Right cardiac atrium (tissue), 5 donors: ENCODE data around the gene RPS26. TPM values are rescaled to one million over a fixed set of nuclear protein-coding genes. Genes with fewer than 3 reads are reported as not detected.

Source experiments
- polyA plus RNA-seq: library from polyadenylated mRNA; stranded (reverse); fragments of 200-250 nt; gene quantifications from one replicate; pipeline ENCODE4 v1.2.3, GENCODE V29; 2013
- total RNA-seq, 4 donors: library from RNA; stranded (reverse); fragmentation: NEBNext Ultra II Directional; extraction: Animal tissue kit (Norgen Biotek cat#: 25700); gene quantifications; one replicate each; pipeline ENCODE4 v1.2.1, GENCODE V29; 2021
- donor health status: healthy with polysubstance abuse.
- donor health status: DM: no; HTN: yes; CAD: no.
- donor health status: DM: no; HTN: no; CAD: no.
- donor health status: DM: no; HTN: yes; CAD: no; lungs with severe emphysema.
- donor health status: DM: yes; HTN: yes; CAD: no.

RPS26 gene
- total and polyA plus RNA-seq, 5 donors = 30.0 to 739 (median 48.8) TPM

Other genes starting within 250 kb of the RPS26 start
- gene SARNP, start 224.2 kb upstream of the RPS26 start, total RNA-seq = 10 to 100 TPM; 50.3 to 55.7 (median 52.7) TPM
- gene SARNP, start 224.2 kb upstream of the RPS26 start, polyA plus RNA-seq = 113 TPM
- gene ORMDL2, start 223.9 kb upstream of the RPS26 start, total RNA-seq = 10 to 100 TPM; 13.8 to 23.2 (median 17.6) TPM
- 23.8 TPM for gene ORMDL2, start 223.9 kb upstream of the RPS26 start, polyA plus RNA-seq
- gene DNAJC14, start 212.3 kb upstream of the RPS26 start, total RNA-seq = 10 to 100 TPM; 19.0 to 24.1 (median 22.4) TPM
- 15.5 TPM for gene DNAJC14, start 212.3 kb upstream of the RPS26 start, polyA plus RNA-seq
- gene MMP19, start 199.0 kb upstream of the RPS26 start, total RNA-seq = 10 to 100 TPM in 1 of 4 donors, 1 to 10 TPM in 3; 3.1 to 21.2 (median 5.6) TPM
- 6.9 TPM for gene MMP19, start 199.0 kb upstream of the RPS26 start, polyA plus RNA-seq
- gene PYM1, start 114.0 kb upstream of the RPS26 start, total RNA-seq = 10 to 100 TPM; 15.4 to 19.0 (median 16.9) TPM
- 25.7 TPM for gene PYM1, start 114.0 kb upstream of the RPS26 start, polyA plus RNA-seq
- gene DGKA, start 110.8 kb upstream of the RPS26 start, total RNA-seq = 10 to 100 TPM; 11.3 to 25.9 (median 20.3) TPM
- gene DGKA, start 110.8 kb upstream of the RPS26 start, polyA plus RNA-seq = 20.3 TPM
- 1 to 10 TPM in 3 of 4 donors, under 1 TPM in 1; 0.86 to 2.2 (median 1.2) TPM for gene PMEL, start 75.9 kb upstream of the RPS26 start, total RNA-seq
- 0.45 TPM for gene PMEL, start 75.9 kb upstream of the RPS26 start, polyA plus RNA-seq
- gene CDK2, start 75.1 kb upstream of the RPS26 start, total RNA-seq = 10 to 100 TPM; 12.7 to 17.2 (median 13.6) TPM
- gene CDK2, start 75.1 kb upstream of the RPS26 start, polyA plus RNA-seq = 8.1 TPM
- gene RAB5B, start 67.8 kb upstream of the RPS26 start, total RNA-seq = 100 to 1,000 TPM; 111 to 132 (median 119) TPM
- 86.4 TPM for gene RAB5B, start 67.8 kb upstream of the RPS26 start, polyA plus RNA-seq
- 10 to 100 TPM; 20.7 to 30.8 (median 29.3) TPM for gene SUOX, start 44.6 kb upstream of the RPS26 start, total RNA-seq
- gene SUOX, start 44.6 kb upstream of the RPS26 start, polyA plus RNA-seq = 29.2 TPM
- 1 to 10 TPM; 5.6 to 8.7 (median 6.5) TPM for gene IKZF4, start 20.9 kb upstream of the RPS26 start, total RNA-seq
- gene IKZF4, start 20.9 kb upstream of the RPS26 start, polyA plus RNA-seq = 2.7 TPM
- gene ERBB3, start 38.2 kb downstream of the RPS26 start, total RNA-seq = 1 to 10 TPM; 3.2 to 7.4 (median 6.1) TPM
- gene ERBB3, start 38.2 kb downstream of the RPS26 start, polyA plus RNA-seq = 6.4 TPM
- 10 to 100 TPM; 65.5 to 77.6 (median 74.2) TPM for gene PA2G4, start 62.6 kb downstream of the RPS26 start, total RNA-seq
- 73.3 TPM for gene PA2G4, start 62.6 kb downstream of the RPS26 start, polyA plus RNA-seq
- 1,000 to 10,000 TPM; 2,156 to 2,505 (median 2,353) TPM for gene RPL41, start 74.7 kb downstream of the RPS26 start, total RNA-seq
- gene RPL41, start 74.7 kb downstream of the RPS26 start, polyA plus RNA-seq = 2,026 TPM
- 1 to 10 TPM; 6.1 to 8.6 (median 6.7) TPM for gene ZC3H10, start 76.3 kb downstream of the RPS26 start, total RNA-seq
- 2.7 TPM for gene ZC3H10, start 76.3 kb downstream of the RPS26 start, polyA plus RNA-seq
- 10 to 100 TPM; 30.7 to 38.5 (median 33.6) TPM for gene ESYT1, start 86.3 kb downstream of the RPS26 start, total RNA-seq
- gene ESYT1, start 86.3 kb downstream of the RPS26 start, polyA plus RNA-seq = 29.1 TPM
- 10 to 100 TPM; 48.4 to 74.6 (median 60.2) TPM for gene MYL6B, start 110.7 kb downstream of the RPS26 start, total RNA-seq
- 65.7 TPM for gene MYL6B, start 110.7 kb downstream of the RPS26 start, polyA plus RNA-seq
- gene MYL6, start 116.4 kb downstream of the RPS26 start, total RNA-seq = 1,000 to 10,000 TPM in 1 of 4 donors, 100 to 1,000 TPM in 3; 592 to 1,178 (median 826) TPM
- 1,131 TPM for gene MYL6, start 116.4 kb downstream of the RPS26 start, polyA plus RNA-seq
- 10 to 100 TPM; 63.2 to 94.6 (median 72.2) TPM for gene SMARCC2, start 147.6 kb downstream of the RPS26 start, total RNA-seq
- gene SMARCC2, start 147.6 kb downstream of the RPS26 start, polyA plus RNA-seq = 28.6 TPM
- gene RNF41, start 180.0 kb downstream of the RPS26 start, total RNA-seq = 10 to 100 TPM; 43.5 to 63.2 (median 47.0) TPM
- gene RNF41, start 180.0 kb downstream of the RPS26 start, polyA plus RNA-seq = 17.4 TPM
- 10 to 100 TPM; 20.2 to 26.0 (median 24.4) TPM for gene NABP2, start 182.4 kb downstream of the RPS26 start, total RNA-seq
- 19.1 TPM for gene NABP2, start 182.4 kb downstream of the RPS26 start, polyA plus RNA-seq
- gene SLC39A5, start 188.1 kb downstream of the RPS26 start, total RNA-seq = under 1 TPM in 1 of 4 donors, not detected in 3; 0.49 TPM
- gene SLC39A5, start 188.1 kb downstream of the RPS26 start, polyA plus RNA-seq = 0.18 TPM
- gene ANKRD52, start 216.5 kb downstream of the RPS26 start, total RNA-seq = 10 to 100 TPM; 22.8 to 30.7 (median 25.6) TPM
- gene ANKRD52, start 216.5 kb downstream of the RPS26 start, polyA plus RNA-seq = 13.4 TPM
- 100 to 1,000 TPM in 3 of 4 donors, 10 to 100 TPM in 1; 98.5 to 166 (median 117) TPM for gene COQ10A, start 225.0 kb downstream of the RPS26 start, total RNA-seq
- gene COQ10A, start 225.0 kb downstream of the RPS26 start, polyA plus RNA-seq = 159 TPM